Measurements from ENCODE around the gene SELENBP1. TPM values are rescaled to one million over a fixed set of nuclear protein-coding genes. Genes with fewer than 3 reads are reported as not detected.
"Not testable (repeated sequence)": the region's sequence is repeated elsewhere in the genome, so short reads cannot be mapped to it uniquely, and the experiment has no call there.

SELENBP1 gene
- 14.7 and 21.7 TPM in 2 replicates for polyA plus RNA-seq (2014; cell fraction: cytosol; rRNA removed)
- 48.6 and 48.9 TPM in 2 replicates for polyA plus RNA-seq (2014; cell fraction: nucleus; rRNA removed)

- peak; percentile 57 for DNase-seq (ENCODE audit: low spot score)
Observed at GRCh38 chr1:151372058-151372934, at the start of gene SELENBP1. SELENBP1 (minus strand) TSS chr1:151372705; CDS start chr1:151372641, 64 bp downstream.

- no peak for DNase-seq (ENCODE audit: low spot score)
Observed at GRCh38 chr1:151419819-151420218, 47.3 kb upstream of the SELENBP1 start.

DNA sequence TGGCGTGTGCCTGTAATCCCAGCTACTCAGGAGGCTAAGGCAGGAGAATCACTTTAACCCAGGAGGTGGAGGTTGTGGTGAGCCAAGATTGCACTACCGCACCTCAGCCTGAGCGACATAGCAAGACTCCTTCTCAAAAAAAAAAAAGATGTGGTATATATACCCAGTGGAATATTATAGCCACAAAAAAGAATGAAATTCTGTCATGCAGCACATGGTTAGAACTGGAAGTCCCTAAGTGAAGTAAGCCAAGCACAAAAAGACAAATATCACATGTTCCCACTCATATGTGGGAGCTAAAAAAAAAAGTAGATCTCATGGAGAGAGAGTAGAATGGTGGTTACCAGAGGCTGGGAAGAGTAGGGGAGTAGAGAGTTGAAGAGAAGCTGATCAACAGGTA lies 45.6 kb upstream of the SELENBP1 start:
- no peak for DNase-seq (ENCODE audit: low spot score)

GRCh38 chr1:151416231-151416630 lies 43.7 kb upstream of the SELENBP1 start:
- DNase-seq (ENCODE audit: low spot score) = no peak

- no peak for DNase-seq (ENCODE audit: low spot score)
Observed at GRCh38 chr1:151411884-151412283, 39.4 kb upstream of the SELENBP1 start.

DNA sequence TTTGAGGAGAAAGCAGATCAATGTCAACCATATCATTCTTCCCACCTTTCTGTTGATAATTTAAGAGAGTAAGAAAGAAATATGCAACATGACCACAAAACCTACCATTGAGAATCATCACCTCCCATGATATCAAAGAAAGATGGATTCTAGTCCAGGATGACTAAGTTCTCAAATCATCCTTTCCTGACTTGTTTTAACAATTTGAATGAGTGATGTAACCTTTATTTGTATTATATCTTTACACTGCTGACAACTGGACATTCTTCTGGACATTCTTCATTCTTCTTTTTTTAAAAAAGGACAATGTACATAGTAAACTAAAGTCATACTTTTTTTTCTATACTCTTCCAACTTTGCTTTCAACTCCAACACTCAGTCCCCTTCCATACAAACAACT lies 36.4 kb upstream of the SELENBP1 start:
- DNase-seq (ENCODE audit: low spot score) = no peak

DNA sequence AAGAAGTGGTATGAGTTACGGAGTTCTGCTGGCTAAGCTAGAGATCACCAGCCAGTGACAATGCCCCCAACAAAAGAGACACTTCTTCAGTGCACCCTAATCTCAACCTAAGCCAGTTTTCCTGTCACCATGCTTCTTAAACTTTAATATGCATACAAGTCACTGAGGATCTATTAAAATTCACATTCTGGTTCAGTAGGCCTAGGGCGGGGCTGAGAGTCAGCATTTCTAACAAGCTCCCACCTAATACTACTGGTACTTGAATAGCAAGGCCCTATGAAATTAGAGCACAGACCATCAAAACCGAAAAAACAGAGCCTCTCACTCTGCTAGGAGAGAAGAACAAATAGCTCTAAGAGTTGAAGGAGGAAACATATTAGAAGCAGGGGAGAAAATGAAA lies 34.8 kb upstream of the SELENBP1 start:
- no peak for DNase-seq (ENCODE audit: low spot score)

GRCh38 chr1:151406176-151406575 lies 33.7 kb upstream of the SELENBP1 start:
- DNase-seq (ENCODE audit: low spot score) = no peak

DNA sequence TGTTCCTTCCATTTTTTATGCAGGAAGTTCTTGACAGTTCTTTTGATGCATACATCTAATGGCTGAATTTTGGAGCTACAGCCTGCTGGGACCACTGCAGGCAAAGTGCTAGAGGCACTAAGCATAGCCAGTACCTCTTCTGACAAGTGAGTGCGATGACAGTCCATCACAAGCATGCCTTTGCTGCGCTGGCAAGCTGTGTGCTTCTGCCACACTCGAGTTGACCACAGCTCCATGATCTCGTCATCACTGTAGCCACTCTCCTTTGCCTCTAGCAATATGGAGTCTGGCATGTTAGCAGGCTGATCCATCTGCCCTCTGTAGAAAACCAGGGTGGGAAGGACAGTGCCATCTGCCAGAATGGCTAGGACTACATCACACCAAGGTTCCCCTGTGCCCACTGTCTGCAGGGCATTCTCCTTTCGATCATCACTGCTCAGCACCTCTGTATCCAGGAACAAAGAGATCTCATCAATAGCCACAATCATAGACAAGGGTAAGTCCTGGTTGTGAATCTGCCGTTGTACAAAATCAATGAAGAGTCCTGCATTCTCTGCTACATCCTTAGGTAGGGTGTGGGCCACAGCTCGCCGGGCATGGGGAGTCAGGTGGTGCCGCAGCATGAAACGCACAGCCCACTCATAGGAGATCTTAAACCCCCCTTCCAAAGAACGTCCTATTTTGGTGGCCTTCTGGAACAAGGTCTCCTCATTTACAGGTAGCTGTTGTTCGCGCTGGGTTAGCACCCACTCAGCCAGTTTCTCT lies 32.9 kb upstream of the SELENBP1 start:
- DNase-seq (ENCODE audit: low spot score) = no peak

GRCh38 chr1:151403612-151404011 lies 31.1 kb upstream of the SELENBP1 start:
- DNase-seq (ENCODE audit: low spot score) = no peak

DNA sequence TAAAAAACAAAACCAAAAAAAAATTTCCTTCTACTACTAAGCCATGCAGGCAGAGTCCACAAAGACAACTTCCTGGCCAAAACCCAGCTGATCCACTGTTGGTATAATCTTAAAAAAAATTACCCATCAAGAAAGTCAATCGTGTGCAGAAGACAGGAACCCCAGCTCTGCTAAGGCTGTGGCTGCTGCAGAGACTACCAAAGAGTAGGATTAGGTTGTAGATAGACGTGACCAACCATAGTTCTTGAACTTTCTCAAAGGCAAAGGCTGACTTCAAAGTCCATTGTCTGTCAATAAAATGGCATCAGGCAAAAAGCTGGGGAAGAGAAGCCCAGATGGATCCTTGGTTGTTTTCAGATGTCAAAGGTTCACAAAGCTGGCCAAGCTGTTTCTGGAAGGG lies 30.3 kb upstream of the SELENBP1 start:
- DNase-seq (ENCODE audit: low spot score) = no peak

DNA sequence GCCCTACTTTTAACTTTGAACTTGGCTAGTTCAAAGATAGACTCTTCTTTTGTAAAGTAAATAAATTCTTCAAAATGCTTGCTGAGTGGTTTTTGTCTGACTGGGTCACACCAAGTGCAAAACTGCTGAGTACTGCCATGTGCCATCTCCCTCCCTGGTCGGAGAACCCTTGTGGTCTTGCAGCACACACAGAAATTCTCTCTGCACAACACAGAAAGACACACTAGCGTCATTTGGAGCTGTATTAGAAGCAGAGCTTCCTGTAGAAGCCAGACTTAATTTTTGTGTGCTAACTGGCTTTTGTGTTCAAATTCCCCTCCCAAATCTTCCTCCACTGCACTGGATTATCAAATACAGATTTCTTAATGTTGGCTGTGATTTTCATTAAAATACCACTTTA lies 29.4 kb upstream of the SELENBP1 start:
- no peak for DNase-seq (ENCODE audit: low spot score)

DNA sequence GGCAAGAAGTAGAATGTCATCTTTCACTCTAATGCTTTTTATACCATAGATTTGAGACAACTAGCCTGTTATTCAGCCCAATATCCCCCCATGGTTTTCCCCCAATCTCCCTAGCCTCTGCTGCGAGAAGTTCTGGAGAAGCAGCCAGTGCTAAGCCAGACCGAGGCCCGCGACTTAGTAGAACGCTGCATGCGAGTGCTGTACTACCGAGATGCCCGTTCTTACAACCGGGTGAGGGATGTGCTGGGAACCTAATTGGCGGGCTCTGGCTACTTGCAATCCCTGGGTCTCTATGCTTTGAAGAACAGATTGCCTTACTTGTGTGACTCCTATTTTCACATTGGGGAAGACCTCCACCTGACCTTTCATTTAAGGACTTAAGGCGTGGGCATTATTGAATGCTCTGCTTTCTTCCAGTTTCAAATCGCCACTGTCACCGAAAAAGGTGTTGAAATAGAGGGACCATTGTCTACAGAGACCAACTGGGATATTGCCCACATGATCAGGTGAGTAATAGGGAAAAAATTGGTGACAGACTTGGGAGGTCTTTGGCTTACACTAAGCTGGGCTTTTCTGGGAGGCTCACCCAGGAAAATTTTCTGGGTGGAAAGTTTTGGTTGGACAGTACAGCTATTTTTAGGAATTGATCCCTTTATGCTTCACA lies 28.8 kb upstream of the SELENBP1 start:
- no peak for DNase-seq (ENCODE audit: low spot score)

DNA sequence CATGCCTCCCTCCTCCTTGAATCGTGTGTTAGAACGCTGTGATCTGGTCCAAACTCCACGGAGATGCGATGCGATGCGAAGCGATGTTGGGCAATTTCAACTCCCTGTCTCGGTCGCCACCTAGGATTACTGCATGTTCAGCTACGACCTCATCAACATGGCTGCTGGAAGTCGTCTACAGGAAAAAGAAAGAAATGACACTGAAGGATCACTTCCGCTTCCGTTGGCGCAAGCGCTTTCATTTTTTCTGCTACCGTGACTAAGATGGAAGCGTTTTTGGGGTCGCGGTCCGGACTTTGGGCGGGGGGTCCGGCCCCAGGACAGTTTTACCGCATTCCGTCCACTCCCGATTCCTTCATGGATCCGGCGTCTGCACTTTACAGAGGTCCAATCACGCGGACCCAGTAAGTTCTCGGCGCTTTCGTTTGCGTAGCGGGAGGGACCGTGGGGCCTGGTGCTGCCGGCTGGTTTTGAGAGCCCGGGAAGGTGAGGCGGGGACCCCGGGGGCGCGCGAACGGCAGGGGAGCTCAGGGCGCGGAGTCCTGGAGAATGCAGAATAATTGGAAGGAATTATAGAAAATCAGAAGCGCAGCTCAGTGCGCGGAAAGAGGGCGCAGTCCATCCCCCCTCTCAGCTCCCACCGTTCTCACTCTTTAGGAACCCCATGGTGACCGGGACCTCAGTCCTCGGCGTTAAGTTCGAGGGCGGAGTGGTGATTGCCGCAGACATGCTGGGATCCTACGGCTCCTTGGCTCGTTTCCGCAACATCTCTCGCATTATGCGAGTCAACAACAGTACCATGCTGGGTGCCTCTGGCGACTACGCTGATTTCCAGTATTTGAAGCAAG lies 27.0 kb upstream of the SELENBP1 start, which contains the start of gene PSMB4:
TSS of gene PSMB4 (plus strand) at position 250 of the 848 bp plus-strand sequence. CDS start at position 265, 15 bp downstream.
- peak; percentile 95 for DNase-seq (ENCODE audit: low spot score)

DNA sequence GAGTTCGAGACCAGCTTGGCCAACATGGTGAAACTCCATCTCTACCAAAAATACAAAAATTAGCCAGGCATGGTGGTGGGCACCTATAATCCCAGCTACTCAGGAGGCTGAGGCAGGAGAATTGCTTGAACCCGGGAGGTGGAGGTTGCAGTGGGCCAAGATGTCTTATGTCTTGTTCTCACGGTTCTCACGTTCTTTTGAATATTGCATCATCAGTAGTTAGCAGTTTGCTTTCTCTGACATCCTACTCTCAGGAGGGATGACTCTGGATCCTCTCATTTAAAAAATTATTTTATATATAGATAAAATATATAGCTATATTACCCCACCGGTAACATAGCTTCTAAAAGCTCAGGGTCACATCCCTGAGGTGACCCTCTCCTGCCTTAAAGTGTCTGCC lies 23.8 kb upstream of the SELENBP1 start:
- not testable (repeated sequence) for DNase-seq (ENCODE audit: low spot score)

DNA sequence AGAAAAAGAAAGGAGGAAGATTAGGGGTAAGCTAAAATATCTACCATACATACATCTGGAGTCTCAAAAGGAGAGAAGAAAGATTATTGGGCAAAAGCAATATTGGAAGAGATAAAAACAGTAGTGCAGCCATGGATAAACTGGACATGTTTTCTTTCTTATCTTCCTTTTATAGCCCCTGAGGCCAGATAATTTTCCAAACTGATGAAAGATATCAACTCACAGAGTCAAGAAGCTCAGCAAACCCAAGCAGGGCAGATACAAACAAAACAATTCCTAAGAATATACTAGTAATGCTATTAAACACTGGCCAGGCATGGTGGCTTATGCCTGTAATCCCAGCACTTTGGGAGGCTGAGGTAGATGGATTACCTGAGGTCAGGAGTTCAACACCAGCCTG lies 21.1 kb upstream of the SELENBP1 start:
- DNase-seq (ENCODE audit: low spot score) = no peak

GRCh38 chr1:151391079-151391563 lies 18.6 kb upstream of the SELENBP1 start:
- no peak for DNase-seq (ENCODE audit: low spot score)

- not testable (repeated sequence) for DNase-seq (ENCODE audit: low spot score)
Observed at GRCh38 chr1:151390221-151391078, 17.9 kb upstream of the SELENBP1 start.

DNA sequence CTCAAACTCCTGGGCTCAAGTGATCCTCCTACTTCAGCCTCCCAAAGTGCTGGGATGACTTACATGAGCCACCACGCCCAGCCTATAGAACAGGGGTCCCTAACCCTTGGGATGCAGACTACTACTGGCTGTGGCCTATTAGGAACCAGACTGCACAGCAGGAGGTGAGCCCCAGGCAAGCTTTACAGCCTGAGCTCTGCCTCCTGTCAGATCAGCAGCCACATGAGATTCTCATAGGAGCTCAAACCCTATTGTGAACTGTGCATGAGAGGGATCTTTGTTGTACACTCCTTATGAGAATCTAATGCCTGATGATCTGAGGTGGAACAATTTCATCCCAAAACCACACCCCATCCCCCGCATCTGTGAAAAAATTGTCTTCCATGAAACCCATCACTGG lies 13.5 kb upstream of the SELENBP1 start:
- DNase-seq (ENCODE audit: low spot score) = no peak

DNA sequence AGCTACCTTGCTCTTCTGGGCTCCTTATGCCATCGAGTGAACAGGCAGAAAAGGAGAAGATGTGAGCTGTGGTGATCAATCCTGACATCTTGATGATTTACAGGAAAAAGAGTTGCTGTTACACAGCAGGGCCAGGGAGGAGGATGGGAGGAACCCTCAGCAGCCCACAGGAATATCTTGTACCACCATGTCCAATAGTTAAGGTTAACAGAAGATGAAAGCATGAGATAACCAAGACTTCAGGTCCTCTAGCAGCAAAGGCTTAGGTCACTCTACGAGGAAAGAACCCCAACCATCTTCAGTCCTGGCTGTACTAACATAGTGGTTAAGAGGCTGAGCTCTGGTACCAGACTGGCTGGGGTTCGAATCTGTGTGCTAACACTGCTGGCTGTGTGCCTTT lies 12.1 kb upstream of the SELENBP1 start:
- no peak for DNase-seq (ENCODE audit: low spot score)
